Activated CD4-positive, alpha-beta T cell treated with anti-CD3 and anti-CD28 coated beads, Interleukin-2, amount 50 U/mL, for 16 hours (primary cell): ENCODE results near the gene MPZL1.
A peak's percentile ranks its signal among the peaks of the same experiment; 100 is the strongest.

Experiments
- DNase-seq: peaks from one replicate; pipeline ENCODE4 v3.0.0-alpha.2; 2020

The MPZL1 gene

GRCh38 chr1:167695756-167696561 is 25.8 kb upstream of the MPZL1 start:
- no peak for DNase-seq

GRCh38 chr1:167697667-167698141 is 24.1 kb upstream of the MPZL1 start:
- DNase-seq = no peak

GRCh38 chr1:167698313-167698712 is 23.5 kb upstream of the MPZL1 start:
- DNase-seq = no peak

GRCh38 chr1:167701510-167701909 is 20.3 kb upstream of the MPZL1 start:
- no peak for DNase-seq

GRCh38 chr1:167703557-167703956 is 18.2 kb upstream of the MPZL1 start:
- DNase-seq = no peak

GRCh38 chr1:167704715-167705114 is 17.1 kb upstream of the MPZL1 start:
- no peak for DNase-seq

- DNase-seq = no peak
Observed at GRCh38 chr1:167705250-167705649, 16.5 kb upstream of the MPZL1 start.

GRCh38 chr1:167706363-167706762 is 15.4 kb upstream of the MPZL1 start:
- no peak for DNase-seq

- DNase-seq = no peak
Observed at GRCh38 chr1:167706931-167707877, 14.6 kb upstream of the MPZL1 start.

GRCh38 chr1:167707942-167708341 is 13.8 kb upstream of the MPZL1 start:
- no peak for DNase-seq

GRCh38 chr1:167708940-167709389 is 12.8 kb upstream of the MPZL1 start:
- DNase-seq = no peak

GRCh38 chr1:167710836-167711235 is 10.9 kb upstream of the MPZL1 start:
- no peak for DNase-seq

- no peak for DNase-seq
Observed at GRCh38 chr1:167711797-167712196, 10.0 kb upstream of the MPZL1 start.

- DNase-seq = no peak
Observed at GRCh38 chr1:167713330-167714081, 8.3 kb upstream of the MPZL1 start.

- DNase-seq = no peak
Observed at GRCh38 chr1:167714098-167714438, 7.7 kb upstream of the MPZL1 start.

GRCh38 chr1:167714439-167715156 is 7.2 kb upstream of the MPZL1 start:
- peak; percentile 89 for DNase-seq

GRCh38 chr1:167715157-167715999 is 6.4 kb upstream of the MPZL1 start:
- peak; percentile 91 for DNase-seq

- no peak for DNase-seq
Observed at GRCh38 chr1:167716000-167716271, 5.8 kb upstream of the MPZL1 start.

GRCh38 chr1:167717351-167717750 is 4.4 kb upstream of the MPZL1 start:
- DNase-seq = no peak

- no peak for DNase-seq
Observed at GRCh38 chr1:167718914-167719691, 2.7 kb upstream of the MPZL1 start.
